Epithelial cell of proximal tubule (primary cell): Measurements from ENCODE around the gene SVOP. TPM values are rescaled to one million over a fixed set of nuclear protein-coding genes. Genes with fewer than 3 reads are reported as not detected.

Experiments used
- DNase-seq: peaks from one replicate; pipeline ENCODE4 v3.0.0-alpha.2; 2011; ENCODE audit warnings: low read depth
- H3K4me3 ChIP-seq: 2 replicates; pipeline ENCODE4 v1.5.1; 2011; ENCODE audit warnings: low read depth, mild to moderate bottlenecking, low read length
- total RNA-seq: library from RNA; depleted of rRNA; stranded (reverse); fragments of >200 nt; gene quantifications from 2 replicates; pipeline ENCODE4 v1.2.3, GENCODE V29; 2015
- TF ChIP-seq, protein P1 (sequence below): conservative IDR thresholded peaks from 2 replicates; pipeline ENCODE4 v1.5.1; 2012; ENCODE audit warnings: low read depth, mild to moderate bottlenecking, low read length

The SVOP gene
- total RNA-seq, 1 donor from 2014 or later = not detected

DNA sequence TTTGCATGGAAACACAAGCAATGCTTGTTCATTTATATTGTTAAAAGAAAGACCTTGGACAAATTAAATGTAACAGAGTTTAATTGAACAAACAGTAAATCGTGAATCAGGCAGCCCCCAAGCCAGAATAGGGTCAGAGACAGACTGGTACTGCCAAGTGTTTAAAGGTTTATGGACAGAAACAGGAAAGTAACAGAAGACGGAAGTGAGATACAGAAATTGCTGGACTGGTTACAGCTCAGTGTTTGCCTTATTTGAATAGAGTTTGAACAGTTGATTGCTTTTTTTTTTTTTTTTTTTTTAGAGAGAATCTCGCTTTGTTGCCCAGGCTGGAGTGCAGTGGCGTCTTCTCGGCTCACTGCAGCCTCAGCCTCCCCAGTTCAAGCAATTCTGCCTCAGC, 90.7 kb downstream of the SVOP start:
- DNase-seq = no peak
- no peak overlapping the region for H3K4me3 ChIP-seq
- TF ChIP-seq, protein P1, sequence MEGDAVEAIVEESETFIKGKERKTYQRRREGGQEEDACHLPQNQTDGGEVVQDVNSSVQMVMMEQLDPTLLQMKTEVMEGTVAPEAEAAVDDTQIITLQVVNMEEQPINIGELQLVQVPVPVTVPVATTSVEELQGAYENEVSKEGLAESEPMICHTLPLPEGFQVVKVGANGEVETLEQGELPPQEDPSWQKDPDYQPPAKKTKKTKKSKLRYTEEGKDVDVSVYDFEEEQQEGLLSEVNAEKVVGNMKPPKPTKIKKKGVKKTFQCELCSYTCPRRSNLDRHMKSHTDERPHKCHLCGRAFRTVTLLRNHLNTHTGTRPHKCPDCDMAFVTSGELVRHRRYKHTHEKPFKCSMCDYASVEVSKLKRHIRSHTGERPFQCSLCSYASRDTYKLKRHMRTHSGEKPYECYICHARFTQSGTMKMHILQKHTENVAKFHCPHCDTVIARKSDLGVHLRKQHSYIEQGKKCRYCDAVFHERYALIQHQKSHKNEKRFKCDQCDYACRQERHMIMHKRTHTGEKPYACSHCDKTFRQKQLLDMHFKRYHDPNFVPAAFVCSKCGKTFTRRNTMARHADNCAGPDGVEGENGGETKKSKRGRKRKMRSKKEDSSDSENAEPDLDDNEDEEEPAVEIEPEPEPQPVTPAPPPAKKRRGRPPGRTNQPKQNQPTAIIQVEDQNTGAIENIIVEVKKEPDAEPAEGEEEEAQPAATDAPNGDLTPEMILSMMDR = no peak

DNA sequence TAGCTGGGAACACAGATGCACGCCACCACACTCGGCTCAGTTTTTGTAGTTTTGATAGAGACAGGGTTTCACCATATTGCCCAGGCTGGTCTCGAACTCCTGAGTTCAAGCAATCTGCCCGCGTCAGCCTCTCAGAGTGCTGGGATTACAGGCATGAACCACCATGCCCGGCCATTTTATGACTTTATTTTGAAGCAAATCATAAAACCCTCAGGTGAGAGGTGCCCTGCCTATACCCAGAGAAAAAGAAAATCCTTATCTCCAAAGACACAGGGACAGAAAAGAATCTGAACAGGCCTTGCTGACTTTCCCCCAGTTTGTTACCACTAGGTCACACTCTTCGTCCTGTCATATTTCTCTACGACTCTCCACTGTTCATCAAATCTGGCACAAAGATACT, 92.2 kb downstream of the SVOP start:
- no peak overlapping the region for H3K4me3 ChIP-seq
- no peak for DNase-seq
- TF ChIP-seq, protein P1 = no peak

DNA sequence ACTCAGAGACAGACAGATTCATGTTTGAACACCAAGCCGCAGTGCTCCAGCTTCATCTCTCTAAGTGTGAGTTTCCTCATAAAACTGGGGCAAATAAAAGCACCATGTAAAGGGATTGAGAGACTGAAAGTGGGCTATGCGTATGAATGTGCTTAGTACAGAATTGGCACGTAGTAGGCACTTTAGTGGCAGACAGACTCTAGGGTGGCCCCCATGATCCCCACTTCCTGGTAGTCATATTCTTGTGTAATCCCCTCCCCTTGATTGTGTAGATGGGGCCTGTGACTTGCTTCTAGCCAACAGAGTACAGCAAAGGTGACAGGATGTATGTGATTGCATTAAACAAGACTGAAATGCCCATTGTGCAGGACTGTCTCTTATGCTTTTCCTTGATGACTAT, 98.0 kb downstream of the SVOP start:
- TF ChIP-seq, protein P1 = no peak

DNA sequence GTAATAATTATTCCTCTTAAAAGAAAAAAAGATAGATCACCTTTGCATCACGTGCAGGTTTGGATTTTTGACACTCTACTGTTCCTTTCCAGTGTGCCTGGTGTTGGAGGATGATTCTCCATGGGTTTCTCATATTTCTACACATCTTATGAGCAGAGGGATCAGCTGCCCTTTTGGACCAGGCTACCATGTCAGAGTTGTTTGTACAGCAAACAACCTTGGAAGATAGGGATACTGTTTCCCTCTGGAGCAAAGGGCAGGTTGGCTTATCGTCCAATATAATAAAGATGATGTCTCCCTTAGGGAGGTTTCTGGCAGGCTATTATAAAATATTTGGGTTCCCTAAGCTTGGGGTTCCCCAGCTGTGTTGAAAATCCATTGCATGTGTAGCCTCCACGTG, 98.9 kb downstream of the SVOP start:
- no peak for DNase-seq
- TF ChIP-seq, protein P1 = no peak
- H3K4me3 ChIP-seq = no peak overlapping the region

More for the DNA sequence above, 98.0 kb downstream of the SVOP start:
- H3K4me3 ChIP-seq = no peak overlapping the region
- no peak for DNase-seq

DNA sequence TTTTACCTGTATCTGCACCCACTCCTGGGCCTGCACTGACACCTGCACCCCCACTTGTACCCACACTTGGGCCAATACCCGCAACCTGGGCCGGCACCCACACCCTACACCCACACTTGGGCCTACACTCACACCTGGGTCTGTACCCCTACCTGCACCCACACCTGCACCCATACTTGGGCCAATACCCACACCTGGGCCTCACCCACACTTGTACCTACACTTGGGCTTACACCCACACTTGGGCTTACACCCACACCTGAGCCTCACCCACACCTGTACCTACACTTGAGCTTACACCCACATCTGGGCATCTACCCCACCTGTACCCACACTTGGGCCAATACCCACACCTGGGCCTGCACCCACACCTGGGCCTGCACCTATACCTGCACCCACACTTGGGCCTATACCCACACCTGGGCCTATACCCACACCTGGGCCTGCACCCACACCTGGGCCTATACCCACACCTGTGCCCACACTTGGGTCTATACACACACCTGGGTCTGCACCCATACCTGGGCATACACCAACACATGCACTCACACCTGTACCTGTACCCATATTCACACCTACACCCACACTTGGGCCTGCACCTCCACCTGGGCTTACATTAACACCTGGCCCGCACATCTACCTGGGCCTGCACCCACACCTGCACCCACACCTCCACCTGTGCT, 101.8 kb downstream of the SVOP start:
- TF ChIP-seq, protein P1 = no peak
- DNase-seq = no peak
- no peak overlapping the region for H3K4me3 ChIP-seq

DNA sequence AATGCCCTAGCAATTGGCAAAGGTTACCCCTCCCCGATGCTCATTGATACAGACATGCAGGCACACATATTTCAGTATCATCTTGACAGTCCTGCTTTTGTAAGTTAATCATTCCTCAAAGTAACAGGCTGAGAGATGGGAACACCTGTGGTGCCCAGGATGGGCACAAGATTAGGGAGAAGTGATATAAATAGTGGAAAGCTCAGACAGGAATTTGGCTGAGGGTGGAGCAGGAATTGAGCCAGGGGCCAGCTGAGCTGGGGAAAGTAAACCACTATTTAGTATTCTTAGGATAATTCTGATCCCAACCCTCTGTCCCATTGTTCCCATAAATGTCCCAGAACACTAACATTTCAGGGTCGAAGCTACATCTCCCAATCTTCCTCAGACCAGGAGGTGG, 102.7 kb downstream of the SVOP start:
- H3K4me3 ChIP-seq = no peak overlapping the region
- TF ChIP-seq, protein P1 = no peak
- no peak for DNase-seq

DNA sequence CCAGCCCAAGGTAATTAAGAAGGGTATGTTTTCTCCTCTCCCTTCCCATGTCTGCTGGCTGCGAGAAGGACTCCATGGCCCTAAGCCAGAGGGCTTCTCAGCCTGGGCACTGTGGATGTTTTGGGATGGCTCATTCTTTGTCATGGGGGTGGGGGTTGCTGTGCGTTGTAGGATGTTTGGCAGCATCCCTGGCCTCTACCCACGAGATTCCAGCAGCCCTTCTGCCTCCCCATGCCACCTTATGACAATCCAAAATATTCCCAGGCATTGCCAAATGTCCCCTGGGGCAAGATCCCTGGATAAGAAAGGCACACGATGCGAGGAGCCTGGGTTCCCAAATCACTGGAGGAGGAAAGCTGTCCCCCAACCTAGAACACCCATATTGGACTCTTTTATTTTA, 104.5 kb downstream of the SVOP start:
- TF ChIP-seq, protein P1 = no peak
- no peak for DNase-seq
- no peak overlapping the region for H3K4me3 ChIP-seq
